OCI-LY7 (cell line): Measurements from ENCODE around the gene CCDC146. TPM values are rescaled to one million over a fixed set of nuclear protein-coding genes. Genes with fewer than 3 reads are reported as not detected.
"Not testable (repeated sequence)": the region's sequence is repeated elsewhere in the genome, so short reads cannot be mapped to it uniquely, and the experiment has no call there.

Source experiments
- BruUV-seq: library from RNA; stranded (reverse); fragments of 400-500 nt; replicated peaks from 2 replicates; lab custom pipeline; 2021; lab: Mats Ljungman, UMichigan
- CTCF ChIA-PET: fragments of 300-600 bp; sonication (Branson Sonifier 250); formaldehyde crosslinking; loops from one replicate; lab custom pipeline; 2022; ENCODE audit warnings: antibody characterized with exemption; ENCODE audit not compliant: unreplicated experiment; lab: Charles Lee
- POLR2A ChIA-PET: fragments of 300-600 bp; sonication (Branson Sonifier 250); formaldehyde crosslinking; loops from one replicate; lab custom pipeline; 2022; ENCODE audit warnings: antibody characterized with exemption; lab: Charles Lee
- DNase-seq: peaks from one replicate; pipeline ENCODE4 v3.0.0-alpha.2; 2015; ENCODE audit warnings: low spot score
- H2AFZ ChIP-seq: fragments of 200-600 bp; sonication (generic), shearing (Covaris generic); 2 replicates; pipeline ENCODE4 v1.6.1; 2014; ENCODE audit warnings: mild to moderate bottlenecking, antibody characterized with exemption, low read length, moderate library complexity
- H3K27ac ChIP-seq: fragments of 200-600 bp; sonication (generic); 2 replicates; pipeline ENCODE4 v1.5.1; 2014; ENCODE audit warnings: mixed run types, low read depth, mild to moderate bottlenecking, moderate library complexity, low read length, inconsistent platforms; ENCODE audit not compliant: poor library complexity, severe bottlenecking
- H3K36me3 ChIP-seq: fragments of 200-600 bp; sonication (generic); 2 replicates; pipeline ENCODE4 v1.6.1; 2014; ENCODE audit warnings: mild to moderate bottlenecking, antibody characterized with exemption, low read length, moderate library complexity, mixed read lengths; ENCODE audit not compliant: insufficient read depth
- H3K4me1 ChIP-seq: fragments of 200-600 bp; sonication (generic); 2 replicates; pipeline ENCODE4 v1.5.1; 2014; ENCODE audit warnings: mild to moderate bottlenecking, low read length; ENCODE audit not compliant: insufficient read depth, poor library complexity, severe bottlenecking
- H3K4me2 ChIP-seq: fragments of 200-600 bp; sonication (generic); 2 replicates; pipeline ENCODE4 v1.6.1; 2014; ENCODE audit warnings: mild to moderate bottlenecking, low read length
- H3K4me3 ChIP-seq: fragments of 200-600 bp; sonication (generic); 2 replicates; pipeline ENCODE4 v1.5.1; 2014; ENCODE audit warnings: mild to moderate bottlenecking, low read depth, low read length; ENCODE audit not compliant: poor library complexity, severe bottlenecking
- H3K79me2 ChIP-seq: fragments of 200-600 bp; sonication (generic); 2 replicates; pipeline ENCODE4 v1.6.1; 2016; ENCODE audit warnings: low read depth, mild to moderate bottlenecking, low read length, moderate library complexity, mixed read lengths; ENCODE audit not compliant: insufficient read depth
- H3K9me2 ChIP-seq: fragments of 200-600 bp; sonication (generic); 2 replicates; pipeline ENCODE4 v1.6.1; 2016; ENCODE audit warnings: mild to moderate bottlenecking, low read length, mixed read lengths; ENCODE audit not compliant: insufficient read depth
- H3K9me3 ChIP-seq: fragments of 200-600 bp; sonication (generic); 2 replicates; pipeline ENCODE4 v1.6.1; 2014; ENCODE audit warnings: mild to moderate bottlenecking, mixed run types, low read length, mixed read lengths
- H4K20me1 ChIP-seq: fragments of 200-600 bp; sonication (generic); 2 replicates; pipeline ENCODE4 v1.6.1; 2014; ENCODE audit warnings: mild to moderate bottlenecking, antibody characterized with exemption, low read length, moderate library complexity, mixed read lengths; ENCODE audit not compliant: insufficient read depth
- EZH2phosphoT487 ChIP-seq: fragments of 200-600 bp; sonication (generic); IDR thresholded peaks from 2 replicates; pipeline ENCODE4 v1.6.1; 2018; ENCODE audit warnings: low read depth, borderline replicate concordance, mild to moderate bottlenecking, mixed run types, antibody characterized with exemption, low read length, moderate library complexity, mixed read lengths
- intact Hi-C: fragments of 100-400 bp; cut with micrococcal nuclease; formaldehyde crosslinking; loops from one replicate; pipeline ENCODE4 v1.10.0; 2022; ENCODE audit not compliant: unreplicated experiment
- total RNA-seq, 2 experiments: library from RNA; depleted of rRNA in 1 of 2; stranded (reverse); fragments of >200 nt in 1 of 2; shearing (Covaris generic) in 1 of 2; gene quantifications; 2 replicates each; pipeline ENCODE4 v1.2.3, GENCODE V29; 2014 to 2022
- TF ChIP-seq, protein P1 (sequence below): fragments of 200-600 bp; sonication (generic); conservative IDR thresholded peaks from 2 replicates; pipeline ENCODE4 v1.5.1; 2014; ENCODE audit warnings: mild to moderate bottlenecking, antibody characterized with exemption, low read length, moderate library complexity, mixed read lengths

The CCDC146 gene
- total RNA-seq, 2 experiments from 2014 or later: 3.0 to 3.2 TPM

- H3K9me3 ChIP-seq: no peaks in the 10 kb centered on the region
- no peaks in the 10 kb centered on the region for H3K79me2 ChIP-seq
- intact Hi-C loops: no loop called here
- no peak overlapping the region for H3K4me2 ChIP-seq
- H3K27ac ChIP-seq: no peak overlapping the region
- no peaks in the 10 kb centered on the region for H4K20me1 ChIP-seq
- no peak for DNase-seq
- TF ChIP-seq, protein P1, sequence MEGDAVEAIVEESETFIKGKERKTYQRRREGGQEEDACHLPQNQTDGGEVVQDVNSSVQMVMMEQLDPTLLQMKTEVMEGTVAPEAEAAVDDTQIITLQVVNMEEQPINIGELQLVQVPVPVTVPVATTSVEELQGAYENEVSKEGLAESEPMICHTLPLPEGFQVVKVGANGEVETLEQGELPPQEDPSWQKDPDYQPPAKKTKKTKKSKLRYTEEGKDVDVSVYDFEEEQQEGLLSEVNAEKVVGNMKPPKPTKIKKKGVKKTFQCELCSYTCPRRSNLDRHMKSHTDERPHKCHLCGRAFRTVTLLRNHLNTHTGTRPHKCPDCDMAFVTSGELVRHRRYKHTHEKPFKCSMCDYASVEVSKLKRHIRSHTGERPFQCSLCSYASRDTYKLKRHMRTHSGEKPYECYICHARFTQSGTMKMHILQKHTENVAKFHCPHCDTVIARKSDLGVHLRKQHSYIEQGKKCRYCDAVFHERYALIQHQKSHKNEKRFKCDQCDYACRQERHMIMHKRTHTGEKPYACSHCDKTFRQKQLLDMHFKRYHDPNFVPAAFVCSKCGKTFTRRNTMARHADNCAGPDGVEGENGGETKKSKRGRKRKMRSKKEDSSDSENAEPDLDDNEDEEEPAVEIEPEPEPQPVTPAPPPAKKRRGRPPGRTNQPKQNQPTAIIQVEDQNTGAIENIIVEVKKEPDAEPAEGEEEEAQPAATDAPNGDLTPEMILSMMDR: no peak
- no peak for TF ChIP-seq EZH2phosphoT487
- no peaks in the 10 kb centered on the region for H3K9me2 ChIP-seq
- H3K4me1 ChIP-seq: no peaks in the 10 kb centered on the region
- no peak overlapping the region for H3K4me3 ChIP-seq
- BruUV-seq: no TSS peak
- no peak overlapping the region for H2AFZ ChIP-seq
- H3K36me3 ChIP-seq: no peaks in the 10 kb centered on the region
- POLR2A ChIA-PET: interaction anchor here (0.9 kb wide), 1 partner anchor 11 kb away, joined by 3 read pairs; no protein-coding TSS in a partner anchor
- CTCF ChIA-PET: no interaction called here
Measured at GRCh38 chr7:77222819-77223218, 100.4 kb downstream of the CCDC146 start.

DNA sequence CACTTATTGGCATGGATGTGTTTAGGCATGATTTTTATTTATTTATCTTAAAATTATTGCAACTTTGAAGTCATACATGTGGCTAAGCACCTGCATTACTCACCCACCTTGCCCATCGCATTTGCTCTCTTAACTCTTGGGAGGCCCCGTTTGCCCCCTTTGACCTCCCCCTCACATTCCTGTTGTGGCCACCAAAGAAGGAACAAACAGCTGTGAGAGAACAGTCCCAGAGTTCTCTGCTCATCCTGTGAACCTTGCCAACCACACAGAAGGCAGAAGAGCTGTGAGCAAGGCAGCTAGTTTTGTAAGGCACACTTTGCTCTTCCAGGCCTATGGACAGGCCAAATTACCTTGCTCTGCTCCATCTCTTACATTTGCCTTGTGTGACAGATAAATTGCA lies 100.8 kb downstream of the CCDC146 start:
- Histone ChIP-seq H3K27ac (no peak overlapping the region), H3K4me1 (no peaks in the 10 kb centered on the region), H3K9me2 (no peaks in the 10 kb centered on the region), H3K36me3 (no peaks in the 10 kb centered on the region), H4K20me1 (no peaks in the 10 kb centered on the region), H2AFZ (no peak overlapping the region), H3K9me3 (no peaks in the 10 kb centered on the region), H3K79me2 (no peaks in the 10 kb centered on the region), H3K4me2 (no peak overlapping the region), H3K4me3 (no peak overlapping the region)
- no peak for DNase-seq
- BruUV-seq: no TSS peak
- CTCF ChIA-PET: no interaction called here
- intact Hi-C loops: no loop called here
- POLR2A ChIA-PET: interaction anchor here (0.9 kb wide), 1 partner anchor 11 kb away, joined by 3 read pairs; no protein-coding TSS in a partner anchor
- TF ChIP-seq, protein P1: no peak
- TF ChIP-seq EZH2phosphoT487: no peak

GRCh38 chr7:77226357-77226839 lies 104.0 kb downstream of the CCDC146 start:
- POLR2A ChIA-PET: interaction anchor here (0.7 kb wide), 1 partner anchor 11 kb away, joined by 3 read pairs; no protein-coding TSS in a partner anchor
- Histone ChIP-seq H3K4me1 (no peaks in the 10 kb centered on the region), H3K4me2 (no peak overlapping the region), H3K4me3 (no peak overlapping the region), H4K20me1 (no peaks in the 10 kb centered on the region), H3K27ac (no peak overlapping the region), H2AFZ (no peak overlapping the region), H3K79me2 (no peaks in the 10 kb centered on the region), H3K9me2 (no peaks in the 10 kb centered on the region), H3K36me3 (no peaks in the 10 kb centered on the region), H3K9me3 (no peaks in the 10 kb centered on the region)
- no peak for DNase-seq
- TF ChIP-seq EZH2phosphoT487: no peak
- TF ChIP-seq, protein P1: no peak
- intact Hi-C loops: no loop called here
- no TSS peak for BruUV-seq
- CTCF ChIA-PET: no interaction called here

DNA sequence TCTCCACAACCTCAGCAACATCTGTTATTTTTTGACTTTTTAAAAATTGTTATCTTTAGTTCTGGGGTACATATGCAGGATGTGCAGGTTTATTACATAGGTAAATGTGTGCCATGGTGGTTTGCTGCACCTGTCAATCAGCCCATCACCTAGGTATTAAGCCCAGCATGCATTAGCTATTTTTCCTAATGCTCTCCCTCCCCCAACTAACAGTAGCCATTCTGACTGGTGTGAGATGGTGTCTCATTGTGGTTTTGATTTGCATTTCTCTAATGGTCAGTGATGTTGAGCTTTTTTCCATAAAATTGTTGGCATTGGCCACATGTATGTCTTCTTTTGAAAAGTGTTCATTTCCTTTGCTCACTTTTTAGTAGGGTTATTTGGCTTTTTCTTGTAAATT lies 106.4 kb downstream of the CCDC146 start:
- CTCF ChIA-PET, H4K20me1 ChIP-seq, BruUV-seq, H3K9me2 ChIP-seq, H3K4me1 ChIP-seq, H3K4me3 ChIP-seq, intact Hi-C loops, H3K36me3 ChIP-seq, H2AFZ ChIP-seq, POLR2A ChIA-PET, H3K4me2 ChIP-seq, H3K9me3 ChIP-seq, DNase-seq, H3K27ac ChIP-seq, H3K79me2 ChIP-seq: not testable (repeated sequence)
